Heart right ventricle (tissue), 16 donors: ENCODE data around the gene NFAM1. TPM values are rescaled to one million over a fixed set of nuclear protein-coding genes. Genes with fewer than 3 reads are reported as not detected.

Experiments
- ATAC-seq, 8 donors: fragments of 200-7000 bp; cut with Tn5 transposase; one replicate each; pipeline ENCODE4 v1.9.1; 2020; ENCODE audit warnings: mild to moderate bottlenecking in 8 of 8, moderate library complexity in 8 of 8, moderate number of reproducible peaks in 1 of 8
- DNase-seq, 2 donors: peaks; one replicate each; pipeline ENCODE4 v3.0.0-alpha.2; 2020
- H3K27ac ChIP-seq, 10 donors: fragments of 200-600 bp; sonication (generic) in 2 of 10; one replicate each; pipeline versions ENCODE4 v1.5.0 to v1.8.0; 2020 to 2022; ENCODE audit warnings: mild to moderate bottlenecking in 3 of 10
- H3K27me3 ChIP-seq, 7 donors: fragments of 200-600 bp; one replicate each; pipeline ENCODE4 v1.8.0; 2021 to 2022; ENCODE audit warnings: mild to moderate bottlenecking in 2 of 7
- H3K36me3 ChIP-seq, 9 donors: fragments of 200-600 bp; sonication (generic) in 1 of 9; one replicate each; pipeline versions ENCODE4 v1.5.0 to v1.8.0; 2020 to 2022; ENCODE audit warnings: mild to moderate bottlenecking in 2 of 9
- H3K4me1 ChIP-seq, 9 donors: fragments of 200-600 bp; sonication (generic) in 1 of 9; one replicate each; pipeline versions ENCODE4 v1.5.0 to v1.8.0; 2020 to 2022; ENCODE audit warnings: mild to moderate bottlenecking in 4 of 9
- H3K4me3 ChIP-seq, 10 donors: fragments of 200-600 bp; sonication (generic) in 2 of 10; one replicate each; pipeline versions ENCODE4 v1.5.0 to v1.8.0; 2020 to 2022; ENCODE audit warnings: mild to moderate bottlenecking in 7 of 10, moderate library complexity in 2 of 10
- H3K9me3 ChIP-seq, 11 donors: fragments of 200-600 bp in 10 of 11; sonication (generic) in 2 of 11; one replicate each; pipeline versions ENCODE4 v1.5.0 to v1.8.0; 2013 to 2022; ENCODE audit warnings: mild to moderate bottlenecking in 2 of 11, control low read depth in 1 of 11, moderate library complexity in 1 of 11
- WGBS, 2 donors: extraction: QIAGEN DNeasy Blood & Tissue Kit; methylation state at CpG; one replicate each; pipeline ENCODE4 v1.1.7; 2013; ENCODE audit warnings: inconsistent platforms in 1 of 2; 5-methylcytosine and 5-hydroxymethylcytosine counted together
- intact Hi-C, 10 donors: fragments of 100-400 bp; cut with DNase I; formaldehyde crosslinking; loops; one replicate each; pipeline versions ENCODE4 v1.11.1 to v1.14.2; 2022
- polyA plus RNA-seq, 2 donors: library from polyadenylated mRNA; stranded (reverse); fragments of 200-250 nt; gene quantifications; one replicate each; pipeline ENCODE4 v1.2.3, GENCODE V29; 2013
- total RNA-seq, 10 donors: library from RNA; stranded (reverse); fragmentation: NEBNext Ultra II Directional in 3 of 10; extraction: Animal tissue kit (Norgen Biotek cat#: 25700) in 3 of 10; gene quantifications; one replicate each; pipeline versions ENCODE4 v1.2.1 to v1.2.4, GENCODE V29; 2021 to 2023
- TF ChIP-seq, protein P1 (sequence below), 9 donors: fragments of 200-600 bp; sonication (generic) in 2 of 9; IDR thresholded peaks; one replicate each; pipeline versions ENCODE4 v1.5.0 to v1.8.0; 2021 to 2022; ENCODE audit warnings: antibody characterized with exemption in 9 of 9, mild to moderate bottlenecking in 5 of 9, moderate library complexity in 1 of 9
- donor health status: Arrhythmogenic right ventricular cardiomyopathy.
- donor health status: ischemic (EF 13 %, LVEDD 7.1; RV severe dilation, severe dysfunction).
- donor health status: healthy with polysubstance abuse.
- donor health status: DM: no; HTN: yes; CAD: no.
- donor health status: DM: no; HTN: no; CAD: no.
- donor health status: ischemic (EF 25% LVEDD 6.9; RV normal size, moderate dysfunction).
- donor health status: ischemic (EF 25% LVEDD 5.7; RV mildly dilated, moderate dysfunction).
- donor health status: healthy.
- donor health status: DM: yes; HTN: yes; CAD: no.
- donor health status: Ischemic cardiomyopathy.
- donor health status: ischemic (EF 35%, LVEDD 5.7; RV mildly dilated, moderate dysfunction).
- donor health status: nonischemic (EF 11% LVEDD 7.7; RV severe dilation, severe dysfunction).
- donor health status: DM: yes; HTN: yes; CAD: no.
- donor health status: PGD.
- donor health status: ischemic (EF 29% LVEDD 5.4; RV normal size, mild dysfunction).
- donor health status: nonischemic (EF 23%, LVEDD 6.1; RV moderate dilation, normal function).

NFAM1 gene
- total and polyA plus RNA-seq, 12 donors: 0.38 to 6.4 (median 1.4) TPM

DNA sequence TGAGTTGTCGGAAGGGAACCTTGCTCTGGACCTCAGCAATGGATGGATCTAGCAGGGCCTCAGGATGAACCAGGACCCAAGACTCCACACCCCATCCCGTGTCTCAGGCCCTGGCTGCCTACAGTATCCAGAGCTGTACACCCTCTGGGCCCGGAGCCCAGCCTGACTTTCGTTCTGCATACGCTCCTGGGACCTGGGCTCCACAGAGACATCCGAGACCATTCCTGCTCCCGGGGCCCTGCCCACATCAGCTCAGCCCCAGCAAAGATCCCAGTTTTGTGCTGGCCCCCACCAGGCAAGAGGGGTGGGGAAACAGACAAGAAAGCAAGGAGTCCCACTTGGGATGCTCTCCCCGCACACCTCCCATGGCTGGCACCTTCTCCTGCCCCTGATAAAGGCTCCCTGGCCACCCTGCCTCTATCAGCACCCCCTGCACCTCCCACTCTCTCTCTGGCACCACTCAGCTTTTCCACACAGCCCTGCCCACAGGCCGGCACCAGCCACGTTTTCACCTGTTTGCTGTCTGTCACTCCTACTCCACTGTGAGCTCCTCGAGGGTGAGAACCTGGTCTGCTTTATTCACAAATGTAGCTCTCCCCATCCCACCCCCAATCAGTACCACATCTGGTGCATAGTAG lies 97.2 kb downstream of the NFAM1 start:
- no peak for DNase-seq
- intact Hi-C loops: no loop called here
- H3K27me3 ChIP-seq: peaks cover 0 to 4% (median 0%) of the 10 kb centered on the region in 7 donors
- no peak overlapping the region for H3K27ac ChIP-seq
- no peak overlapping the region for H3K4me3 ChIP-seq
- ATAC-seq: no peak
- no peaks in the 10 kb centered on the region for H3K36me3 ChIP-seq
- H3K9me3 ChIP-seq: no peaks in the 10 kb centered on the region
- 72 to 75% methylated on average over 11 of the region's 11 CpGs for WGBS, 2 donors
- TF ChIP-seq, protein P1, sequence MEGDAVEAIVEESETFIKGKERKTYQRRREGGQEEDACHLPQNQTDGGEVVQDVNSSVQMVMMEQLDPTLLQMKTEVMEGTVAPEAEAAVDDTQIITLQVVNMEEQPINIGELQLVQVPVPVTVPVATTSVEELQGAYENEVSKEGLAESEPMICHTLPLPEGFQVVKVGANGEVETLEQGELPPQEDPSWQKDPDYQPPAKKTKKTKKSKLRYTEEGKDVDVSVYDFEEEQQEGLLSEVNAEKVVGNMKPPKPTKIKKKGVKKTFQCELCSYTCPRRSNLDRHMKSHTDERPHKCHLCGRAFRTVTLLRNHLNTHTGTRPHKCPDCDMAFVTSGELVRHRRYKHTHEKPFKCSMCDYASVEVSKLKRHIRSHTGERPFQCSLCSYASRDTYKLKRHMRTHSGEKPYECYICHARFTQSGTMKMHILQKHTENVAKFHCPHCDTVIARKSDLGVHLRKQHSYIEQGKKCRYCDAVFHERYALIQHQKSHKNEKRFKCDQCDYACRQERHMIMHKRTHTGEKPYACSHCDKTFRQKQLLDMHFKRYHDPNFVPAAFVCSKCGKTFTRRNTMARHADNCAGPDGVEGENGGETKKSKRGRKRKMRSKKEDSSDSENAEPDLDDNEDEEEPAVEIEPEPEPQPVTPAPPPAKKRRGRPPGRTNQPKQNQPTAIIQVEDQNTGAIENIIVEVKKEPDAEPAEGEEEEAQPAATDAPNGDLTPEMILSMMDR (IDR thresholded peaks at IDR 0.05): no peak
- no peaks in the 10 kb centered on the region for H3K4me1 ChIP-seq

DNA sequence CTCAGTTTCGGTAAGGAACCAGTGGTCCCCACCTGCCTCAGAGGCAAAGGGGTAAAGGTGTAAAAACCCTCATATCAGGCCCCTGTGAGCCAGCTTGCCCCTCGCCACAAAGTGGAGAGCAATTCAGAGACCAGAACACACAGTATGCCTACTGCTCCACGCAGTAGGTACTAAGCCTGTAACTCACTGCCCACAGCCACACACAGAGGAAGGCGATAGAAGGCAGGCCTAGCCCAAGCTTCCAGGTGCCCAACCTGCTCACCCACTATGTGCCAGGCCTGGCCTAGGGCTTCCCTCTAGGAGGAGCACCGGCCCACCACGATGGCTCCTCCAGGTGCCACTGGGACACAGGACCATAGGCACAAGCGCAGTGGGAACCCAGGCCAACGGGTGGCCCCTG lies 98.7 kb downstream of the NFAM1 start:
- DNase-seq (no peak), ATAC-seq (no peak)
- 92 to 94% methylated on average over 8 of the region's 8 CpGs for WGBS, 2 donors
- no peak overlapping the region for H3K4me3 ChIP-seq
- H3K27ac ChIP-seq: no peak overlapping the region
- H3K9me3 ChIP-seq: no peaks in the 10 kb centered on the region
- H3K4me1 ChIP-seq: no peaks in the 10 kb centered on the region
- intact Hi-C loops: no loop called here
- TF ChIP-seq, protein P1 (IDR thresholded peaks at IDR 0.05): no peak
- H3K36me3 ChIP-seq: no peaks in the 10 kb centered on the region
- H3K27me3 ChIP-seq: peaks cover 0 to 4% (median 0%) of the 10 kb centered on the region in 7 donors

DNA sequence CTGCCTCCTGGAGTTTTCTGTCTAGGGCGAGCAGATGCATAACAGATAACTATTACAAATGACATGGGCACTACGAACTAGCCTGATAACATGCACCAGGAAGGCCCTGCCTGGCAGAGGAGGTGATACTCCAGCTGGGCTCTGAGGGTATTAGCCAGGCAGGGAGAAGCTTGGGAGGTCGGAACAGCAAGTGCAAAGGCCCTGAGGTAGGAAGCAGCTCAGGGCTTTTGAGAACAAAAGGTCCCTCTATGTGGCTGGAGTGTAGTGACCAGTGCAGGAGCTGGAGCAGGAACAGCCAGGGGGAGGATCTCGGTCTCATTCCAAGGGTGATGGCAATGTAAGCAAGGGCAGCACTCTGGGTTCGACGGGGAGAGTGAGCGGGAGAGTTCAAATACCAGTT lies 100.1 kb downstream of the NFAM1 start:
- H3K9me3 ChIP-seq: no peaks in the 10 kb centered on the region
- ATAC-seq (no peak), DNase-seq (no peak)
- no peaks in the 10 kb centered on the region for H3K4me1 ChIP-seq
- no peaks in the 10 kb centered on the region for H3K27me3 ChIP-seq
- H3K36me3 ChIP-seq: no peaks in the 10 kb centered on the region
- TF ChIP-seq, protein P1 (IDR thresholded peaks at IDR 0.05): no peak
- H3K27ac ChIP-seq: no peak overlapping the region
- H3K4me3 ChIP-seq: no peak overlapping the region
- intact Hi-C loops: no loop called here
- 80 to 83% methylated on average over 7 of the region's 7 CpGs for WGBS, 2 donors

DNA sequence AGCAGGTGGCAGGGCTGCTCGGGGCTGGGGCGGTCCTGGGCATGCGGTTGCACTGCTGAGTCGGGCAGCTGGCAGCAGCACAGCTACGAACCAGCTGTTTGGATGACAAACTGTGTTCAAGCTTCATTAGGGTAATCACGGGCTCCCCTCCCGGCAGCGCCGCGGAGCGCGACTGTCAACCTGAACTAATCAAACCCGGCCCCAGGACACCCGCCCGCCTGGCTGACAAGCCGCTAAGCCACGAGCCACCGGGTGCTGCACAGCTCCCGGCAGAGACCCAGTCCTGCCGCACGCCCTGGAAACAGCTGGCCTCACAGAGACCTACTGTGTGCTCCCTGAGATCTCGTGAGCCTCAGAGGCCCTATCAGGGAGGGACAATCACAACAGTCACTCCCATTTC lies 101.2 kb downstream of the NFAM1 start:
- Histone ChIP-seq H3K4me3 (no peak overlapping the region), H3K4me1 (no peaks in the 10 kb centered on the region)
- 72 to 76% methylated on average over 22 of the region's 22 CpGs for WGBS, 2 donors

More for the DNA sequence above, 101.2 kb downstream of the NFAM1 start:
- H3K36me3 ChIP-seq: no peaks in the 10 kb centered on the region
- DNase-seq: no peak
- TF ChIP-seq, protein P1 (IDR thresholded peaks at IDR 0.05): no peak
- intact Hi-C loops: no loop called here
- no peaks in the 10 kb centered on the region for H3K27me3 ChIP-seq
- H3K9me3 ChIP-seq: no peaks in the 10 kb centered on the region
- H3K27ac ChIP-seq: no peak overlapping the region
- ATAC-seq: peak in 1 of 8 donors; percentile 22

Other genes with a start within 250 kb of the NFAM1 start
- 10 to 100 TPM; 11.6 to 18.8 (median 15.3) TPM for gene TCF20, start 161.8 kb downstream of the NFAM1 start, total RNA-seq
- gene TCF20, start 161.8 kb downstream of the NFAM1 start, polyA plus RNA-seq: 1 to 10 TPM; 4.2 to 5.3 TPM
- 10 to 100 TPM; 20.8 to 35.2 (median 26.1) TPM for gene RRP7A, start 87.4 kb upstream of the NFAM1 start, total RNA-seq
- 10 to 100 TPM; 21.9 to 28.3 TPM for gene RRP7A, start 87.4 kb upstream of the NFAM1 start, polyA plus RNA-seq
- 1 to 10 TPM; 1.7 to 6.1 (median 3.5) TPM for gene SERHL2, start 121.6 kb upstream of the NFAM1 start, total RNA-seq
- 1 to 10 TPM; 1.4 to 4.7 TPM for gene SERHL2, start 121.6 kb upstream of the NFAM1 start, polyA plus RNA-seq
- 10 to 100 TPM; 27.2 to 42.6 (median 33.6) TPM for gene POLDIP3, start 182.5 kb upstream of the NFAM1 start, total RNA-seq
- gene POLDIP3, start 182.5 kb upstream of the NFAM1 start, polyA plus RNA-seq: 10 to 100 TPM; 11.9 to 32.6 TPM
- gene ATP5MGL, start 208.2 kb upstream of the NFAM1 start, total RNA-seq: 1 to 10 TPM in 1 of 10 donors, under 1 TPM in 9; 0.32 to 1.2 (median 0.50) TPM
- not detected for gene ATP5MGL, start 208.2 kb upstream of the NFAM1 start, polyA plus RNA-seq
- 100 to 1,000 TPM; 261 to 633 (median 312) TPM for gene CYB5R3, start 217.0 kb upstream of the NFAM1 start, total RNA-seq
- 100 to 1,000 TPM in 1 of 2 donors, 10 to 100 TPM in 1; 91.9 to 303 TPM for gene CYB5R3, start 217.0 kb upstream of the NFAM1 start, polyA plus RNA-seq